Motor neuron (in vitro differentiated cells): ENCODE results near the gene DARS1. TPM values are rescaled to one million over a fixed set of nuclear protein-coding genes. Genes with fewer than 3 reads are reported as not detected.

Experiments
- ATAC-seq, 8 experiments: fragments of 200-7000 bp; cut with Tn5 transposase; replicated peaks in 6 of 8; 2 replicates each; pipeline ENCODE4 v1.8.0; 2021; ENCODE audit warnings: mild to moderate bottlenecking in 8 of 8, moderate library complexity in 8 of 8
- H3K27ac ChIP-seq, 2 donors: fragments of 250-450 bp; sonication (Bioruptor Pico); 2 replicates each; pipeline ENCODE4 v1.9.0; 2021; ENCODE audit warnings: antibody characterized with exemption in 2 of 2, mild to moderate bottlenecking in 2 of 2, moderate library complexity in 1 of 2
- H3K4me1 ChIP-seq, 2 donors: fragments of 250-450 bp; sonication (Bioruptor Pico); replicated peaks in 1 of 2; 2 replicates each; pipeline ENCODE4 v1.6.1; 2021; ENCODE audit warnings: antibody characterized with exemption in 2 of 2, mild to moderate bottlenecking in 2 of 2, moderate library complexity in 1 of 2
- H3K4me3 ChIP-seq, 5 donors: fragments of 250-450 bp; sonication (Bioruptor Pico); 2 replicates each; pipeline ENCODE4 v1.9.0; 2021; ENCODE audit warnings: antibody characterized with exemption in 5 of 5, mild to moderate bottlenecking in 5 of 5, moderate library complexity in 4 of 5
- WGBS, 10 experiments: fragments of 450-650 bp; shearing (Covaris generic); methylation state at CpG; one replicate each; pipeline ENCODE4 v1.0.0; 2022; 5-methylcytosine and 5-hydroxymethylcytosine counted together
- in situ Hi-C, 9 experiments: fragments of 400-800 bp; cut with MboI; loops; one replicate each; pipeline ENCODE4 v1.15.0; 2021; ENCODE audit warnings: low sequenced_read_pairs in 9 of 9, low pct_unique_long_range_greater_than_20kb in 2 of 9; ENCODE audit not compliant: unreplicated experiment in 9 of 9
- total RNA-seq, 8 experiments: library from RNA; unstranded; fragments of 300-600 nt; gene quantifications; 2 replicates each; pipeline versions ENCODE4 v1.2.3 to v1.2.4, GENCODE V29; 2022

Gene DARS1
- total RNA-seq, 8 experiments from 2014 or later = 55.2 to 83.2 (median 63.1) TPM

DNA sequence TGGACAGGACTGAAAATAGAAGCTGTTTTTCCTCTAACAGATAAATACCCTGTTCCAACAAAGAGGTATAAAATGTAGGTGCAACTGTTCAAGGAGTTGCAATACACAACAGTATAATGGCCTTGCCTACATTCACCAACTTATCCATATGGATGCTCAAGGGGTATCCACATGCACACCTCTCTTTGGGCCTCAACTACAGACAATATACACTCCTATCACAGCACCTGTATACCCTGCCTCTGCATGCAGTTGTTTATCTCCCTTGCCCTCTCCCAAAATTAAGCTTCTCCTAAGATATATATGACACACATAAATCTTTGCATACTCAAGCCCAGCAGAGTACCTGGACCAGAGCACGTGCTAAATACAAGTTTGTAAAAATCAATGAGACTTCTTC lies 37.3 kb downstream of the DARS1 start:
- in situ Hi-C loops = no loop called here
- Histone ChIP-seq H3K4me3 (no peak overlapping the region), H3K27ac (no peak overlapping the region), H3K4me1 (peaks cover 0 to 15% of the 10 kb centered on the region in 2 donors)
- ATAC-seq = no peak
- WGBS, 10 experiments = 100% methylated on average over 1 of the region's 1 CpG; no CpG with 5 or more reads in 7 of the 10 experiments

DNA sequence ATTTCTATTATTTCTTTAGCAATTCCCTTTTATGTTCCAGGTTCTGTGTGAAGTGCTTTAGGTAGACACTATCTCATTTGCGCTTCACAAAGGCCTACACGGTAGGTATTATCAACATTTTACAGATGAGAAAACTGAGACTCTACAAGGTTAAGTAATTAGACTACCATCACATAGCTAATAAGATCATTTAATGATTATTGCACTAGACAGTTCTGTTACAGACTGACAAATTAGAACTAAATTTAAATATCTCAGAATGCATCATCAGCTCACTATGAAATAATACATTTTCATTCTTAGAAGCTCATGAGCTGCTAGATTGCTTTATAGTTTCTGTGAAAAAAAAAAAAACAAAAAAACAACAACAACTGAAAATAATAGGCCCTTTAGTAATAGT lies 37.9 kb downstream of the DARS1 start:
- no peak overlapping the region for H3K4me3 ChIP-seq
- H3K4me1 ChIP-seq = peaks cover 0 to 15% of the 10 kb centered on the region in 2 donors
- ATAC-seq = no peak
- WGBS, 10 experiments = 86 to 100% (median 96%) methylated on average over 1 to 2 of the region's 2 CpGs; no CpG with 5 or more reads in 2 of the 10 experiments
- H3K27ac ChIP-seq = no peak overlapping the region
- in situ Hi-C loops = no loop called here

DNA sequence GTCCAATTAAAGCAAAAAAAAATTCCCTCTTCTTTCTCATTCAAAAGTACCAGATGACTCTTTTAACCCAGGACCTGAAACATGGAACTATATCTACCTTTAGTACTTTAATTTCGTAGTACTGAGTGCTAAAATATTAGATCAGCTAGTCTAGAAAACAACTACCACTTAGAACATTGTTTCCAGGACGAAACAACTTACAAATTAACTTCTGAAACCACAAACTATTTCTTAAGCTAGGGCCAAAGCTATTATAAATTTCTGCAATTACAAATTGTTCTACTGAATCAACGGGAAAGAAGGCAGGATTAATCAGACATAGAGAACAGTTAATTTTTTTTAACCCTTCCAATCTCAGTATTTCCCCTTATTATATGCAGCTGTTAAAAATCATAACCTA lies 39.9 kb downstream of the DARS1 start:
- in situ Hi-C loops = no loop called here
- WGBS, 10 experiments = 19 to 97% (median 81%) methylated on average over 1 to 3 of the region's 3 CpGs
- no peak overlapping the region for H3K4me3 ChIP-seq
- peaks cover 0 to 15% of the 10 kb centered on the region in 2 donors for H3K4me1 ChIP-seq
- ATAC-seq = no peak
- H3K27ac ChIP-seq = no peak overlapping the region

DNA sequence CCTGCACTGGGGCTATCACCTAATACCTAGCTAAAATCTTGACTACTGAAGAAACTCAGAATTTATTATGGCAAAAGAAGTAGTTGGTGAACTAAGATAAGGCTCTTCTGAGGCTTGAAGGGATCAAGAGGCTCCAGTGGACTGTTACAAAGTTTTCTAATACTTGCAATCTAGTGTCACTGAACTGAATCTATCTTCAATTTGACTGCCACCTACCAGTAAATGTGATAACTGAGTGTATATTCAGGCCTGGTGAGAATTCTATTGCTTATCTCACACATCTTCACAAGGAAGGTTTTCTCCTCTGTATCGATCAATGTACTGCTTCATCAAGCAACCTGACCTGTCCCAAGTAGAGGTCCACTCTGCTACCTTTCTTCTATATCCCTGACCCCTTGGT lies 40.8 kb downstream of the DARS1 start:
- Histone ChIP-seq H3K4me1 (peaks cover 0 to 7% of the 10 kb centered on the region in 2 donors), H3K4me3 (no peak overlapping the region), H3K27ac (no peak overlapping the region)
- in situ Hi-C loops = no loop called here
- 100% methylated on average over 1 of the region's 1 CpG; no CpG with 5 or more reads in 7 of the 10 experiments for WGBS, 10 experiments
- ATAC-seq = no peak

DNA sequence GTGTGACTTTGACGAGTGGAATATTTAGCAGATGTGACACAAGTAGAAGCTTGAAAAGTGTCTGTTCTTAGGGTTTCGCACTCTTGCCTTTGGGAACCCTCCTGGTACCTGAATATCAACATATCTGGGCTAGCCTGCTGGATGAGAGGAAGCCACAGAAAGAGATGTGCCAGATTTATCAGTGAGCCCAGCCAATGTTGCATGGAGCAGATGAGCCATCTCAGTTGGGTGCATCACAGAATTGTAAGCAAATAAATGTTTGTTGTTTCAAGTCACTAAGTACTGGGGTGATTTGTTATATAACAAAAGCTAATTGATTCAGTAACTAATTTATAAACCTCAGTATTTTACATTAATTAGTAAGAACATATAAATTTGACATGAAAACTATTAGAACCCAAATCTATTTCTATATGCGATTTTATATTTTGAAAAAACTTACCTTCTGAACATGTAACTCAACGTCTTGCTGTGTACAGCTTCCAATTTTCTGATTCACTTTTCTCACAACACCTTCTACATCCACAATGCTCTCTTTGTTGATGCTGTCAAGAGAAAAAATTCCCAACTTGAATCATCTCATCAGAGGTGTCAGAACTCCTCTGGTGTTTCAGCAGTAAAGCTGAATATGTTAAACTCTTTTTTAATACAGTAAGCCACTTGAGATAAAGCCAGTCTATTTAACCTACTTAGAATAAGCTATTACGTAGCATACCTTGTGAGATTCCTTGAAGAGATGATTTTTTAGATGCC lies 42.3 kb downstream of the DARS1 start:
- Histone ChIP-seq H3K4me3 (no peak overlapping the region), H3K27ac (no peak overlapping the region), H3K4me1 (peaks cover 0 to 2% of the 10 kb centered on the region in 2 donors)
- ATAC-seq = no peak
- in situ Hi-C loops = no loop called here
- WGBS, 10 experiments = 85 to 100% (median 97%) methylated on average over 2 to 5 of the region's 5 CpGs

DNA sequence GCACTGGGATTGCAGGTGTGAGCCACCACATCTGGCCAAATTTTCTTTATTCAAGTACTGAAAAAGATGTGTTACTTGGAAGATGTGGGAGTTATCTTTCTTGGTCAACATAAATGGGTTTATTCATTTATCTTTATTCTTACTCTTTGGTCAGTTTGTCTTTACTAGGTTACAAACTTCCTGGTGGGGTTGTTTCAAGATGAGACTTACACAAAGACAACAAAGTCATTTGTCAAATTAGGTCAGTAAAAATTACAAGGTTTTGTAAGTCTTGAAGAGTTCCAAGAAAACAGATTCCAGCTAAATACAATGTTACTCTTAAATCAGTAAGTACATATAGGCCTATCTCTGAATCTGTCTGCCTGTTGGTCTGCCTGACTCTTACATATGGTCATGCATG lies 48.9 kb downstream of the DARS1 start:
- in situ Hi-C loops = no loop called here
- no peak overlapping the region for H3K4me3 ChIP-seq
- no peak for ATAC-seq

DNA sequence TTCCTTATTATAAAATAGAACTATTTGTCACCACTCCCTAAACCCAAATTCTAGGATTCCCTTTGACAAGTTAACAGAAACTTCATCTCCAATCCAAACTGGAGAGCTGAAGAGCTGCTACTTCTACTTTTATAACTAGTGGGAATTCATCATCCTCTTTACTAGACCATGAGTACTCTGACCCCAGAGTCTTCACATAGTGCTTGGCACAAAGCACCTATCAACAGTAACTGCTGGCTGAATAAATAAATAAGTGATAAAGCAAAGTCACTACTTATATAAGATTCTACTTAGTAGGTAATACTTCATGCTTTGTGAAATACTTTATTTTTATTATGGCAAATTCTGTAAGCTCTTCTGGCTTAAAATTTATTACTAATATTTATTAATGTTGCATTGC lies 49.5 kb downstream of the DARS1 start:
- in situ Hi-C loops = no loop called here
- ATAC-seq = no peak
- Histone ChIP-seq H3K4me1 (no peaks in the 10 kb centered on the region), H3K4me3 (no peak overlapping the region), H3K27ac (no peak overlapping the region)

More for the DNA sequence above, 48.9 kb downstream of the DARS1 start:
- no peaks in the 10 kb centered on the region for H3K4me1 ChIP-seq
- H3K27ac ChIP-seq = no peak overlapping the region

DNA sequence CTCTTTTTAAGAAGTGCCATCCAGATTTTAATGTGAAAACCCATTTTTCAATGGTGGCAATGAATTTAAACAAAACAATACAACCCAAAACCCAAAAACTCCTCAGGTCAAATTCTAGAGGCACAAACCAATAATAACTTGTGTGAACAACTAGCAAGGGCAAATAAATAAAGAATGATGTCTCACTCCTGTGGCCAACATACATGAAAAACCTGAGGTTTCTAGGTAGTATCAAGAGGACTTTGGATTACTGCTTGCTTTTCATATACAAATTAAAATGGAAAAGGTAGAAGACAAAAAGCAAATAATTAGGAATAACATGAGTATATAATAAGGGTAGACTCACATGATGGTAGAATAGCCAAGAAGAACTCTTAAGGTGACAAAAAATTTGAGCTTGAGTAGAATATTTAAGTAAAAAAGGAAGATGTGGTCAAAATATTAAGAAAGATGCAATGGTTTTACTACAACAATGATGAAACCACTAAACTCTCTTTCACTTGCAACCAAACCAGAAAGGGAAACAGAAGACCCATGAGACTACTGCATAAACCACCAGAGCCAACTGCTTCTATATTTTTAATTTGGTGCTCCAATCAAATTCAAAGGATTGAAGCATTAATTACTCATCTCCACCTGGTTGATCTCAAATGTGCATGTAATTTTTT lies 53.5 kb downstream of the DARS1 start:
- Histone ChIP-seq H3K4me1 (no peaks in the 10 kb centered on the region), H3K4me3 (no peak overlapping the region), H3K27ac (no peak overlapping the region)
- in situ Hi-C loops = no loop called here
- no peak for ATAC-seq

DNA sequence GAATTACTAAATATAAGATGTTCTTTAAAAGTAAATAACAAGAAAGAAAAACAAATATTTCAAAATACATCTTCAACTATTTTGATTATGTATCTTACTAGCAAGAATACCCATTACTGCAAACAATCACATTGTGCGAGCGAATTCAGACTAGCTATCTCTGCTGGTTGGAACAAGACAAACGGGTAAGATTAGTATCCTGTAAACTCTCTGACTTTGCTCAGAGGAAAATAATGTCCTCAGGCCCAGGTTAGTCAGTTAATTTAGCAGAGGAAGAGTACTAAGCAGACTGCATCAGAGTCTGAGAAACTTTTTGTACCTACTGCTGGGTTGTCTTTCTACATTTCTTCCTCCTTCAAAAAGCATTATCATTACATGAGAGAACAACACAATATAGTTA lies 58.8 kb downstream of the DARS1 start:
- no peak for ATAC-seq
- 82 to 100% (median 96%) methylated on average over 1 to 3 of the region's 3 CpGs; no CpG with 5 or more reads in 1 of the 10 experiments for WGBS, 10 experiments
- in situ Hi-C loops = no loop called here

DNA sequence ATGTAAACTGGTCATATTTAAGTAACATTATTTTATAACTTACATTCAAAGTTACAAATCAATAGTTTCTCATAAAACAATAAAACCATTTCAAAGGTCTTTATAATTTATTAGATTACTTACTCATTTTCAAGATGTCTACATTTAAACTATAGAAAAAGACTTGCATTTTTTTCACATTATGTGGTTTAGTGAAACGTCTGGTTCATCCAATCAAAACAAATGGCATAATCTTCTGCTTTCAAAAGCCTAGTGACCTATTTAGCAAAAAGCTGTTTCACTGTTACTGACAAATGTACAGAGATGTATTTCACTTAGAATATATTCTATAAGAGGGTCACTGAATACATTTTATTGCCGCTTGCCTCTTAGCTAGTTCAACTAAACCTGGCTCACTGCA lies 59.9 kb downstream of the DARS1 start:
- no peak for ATAC-seq
- WGBS, 10 experiments = 14 to 100% (median 83%) methylated on average over 1 to 2 of the region's 2 CpGs; no CpG with 5 or more reads in 1 of the 10 experiments

More for the DNA sequence above, 58.8 kb downstream of the DARS1 start:
- H3K4me1 ChIP-seq = no peaks in the 10 kb centered on the region
- H3K4me3 ChIP-seq = no peak overlapping the region
- no peak overlapping the region for H3K27ac ChIP-seq

DNA sequence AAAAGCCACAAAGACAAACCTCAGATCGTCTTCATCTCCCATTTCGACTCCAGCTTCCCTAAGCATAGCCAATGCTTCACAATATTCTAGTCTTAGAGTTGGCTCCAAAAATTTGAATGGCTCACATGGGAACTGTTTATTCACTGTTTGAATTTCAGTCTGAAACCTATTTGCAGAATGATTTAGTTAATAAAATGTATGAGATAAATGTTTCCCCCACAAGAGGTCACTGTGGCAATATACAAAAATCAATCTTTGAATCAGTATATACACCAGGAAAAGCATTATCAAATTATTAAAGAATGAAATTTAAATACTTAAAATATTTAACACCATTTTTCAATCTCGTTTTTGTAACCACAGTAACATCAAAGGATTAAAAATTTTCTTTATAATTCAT lies 69.2 kb downstream of the DARS1 start:
- H3K4me1 ChIP-seq = no peaks in the 10 kb centered on the region
- WGBS, 10 experiments = 0 to 75% (median 58%) methylated on average over 1 to 3 of the region's 3 CpGs; no CpG with 5 or more reads in 2 of the 10 experiments
- no peak overlapping the region for H3K4me3 ChIP-seq
- H3K27ac ChIP-seq = no peak overlapping the region
- in situ Hi-C loops = loop anchor here (5.0 to 25.0 kb wide), 6 partner anchors 459 to 1921 kb away; no protein-coding TSS in a partner anchor
- peak in 3 of 8 experiments; percentile 31 to 68 (median 49) for ATAC-seq

More for the DNA sequence above, 59.9 kb downstream of the DARS1 start:
- no peaks in the 10 kb centered on the region for H3K4me1 ChIP-seq
- no peak overlapping the region for H3K4me3 ChIP-seq
- no peak overlapping the region for H3K27ac ChIP-seq
- in situ Hi-C loops = no loop called here

DNA sequence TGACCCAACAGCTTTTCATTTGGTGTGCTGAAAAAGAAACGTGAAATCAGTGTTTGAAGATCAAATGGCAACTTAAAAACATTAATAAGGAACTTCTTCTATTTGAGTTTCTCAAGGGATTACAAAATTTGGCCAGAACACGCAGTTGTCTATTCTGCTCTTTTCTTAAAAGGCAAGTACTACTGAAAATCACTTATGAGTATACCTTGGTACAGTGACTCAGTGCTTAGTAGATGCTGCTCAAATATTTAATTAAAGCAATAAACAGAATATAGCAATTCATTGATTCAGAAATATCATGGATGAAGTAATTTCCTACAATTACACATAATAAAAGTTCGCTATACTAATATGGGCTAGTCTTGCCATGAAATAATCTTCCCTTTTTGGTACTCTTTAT lies 70.9 kb downstream of the DARS1 start:
- in situ Hi-C loops = loop anchor here in 8 of 9 experiments (10.0 to 25.0 kb wide), 5 partner anchors 460 to 1923 kb away; no protein-coding TSS in a partner anchor
- Histone ChIP-seq H3K4me1 (no peaks in the 10 kb centered on the region), H3K4me3 (no peak overlapping the region), H3K27ac (no peak overlapping the region)
- no peak for ATAC-seq
- 17 to 100% (median 86%) methylated on average over 1 to 3 of the region's 3 CpGs for WGBS, 10 experiments

DNA sequence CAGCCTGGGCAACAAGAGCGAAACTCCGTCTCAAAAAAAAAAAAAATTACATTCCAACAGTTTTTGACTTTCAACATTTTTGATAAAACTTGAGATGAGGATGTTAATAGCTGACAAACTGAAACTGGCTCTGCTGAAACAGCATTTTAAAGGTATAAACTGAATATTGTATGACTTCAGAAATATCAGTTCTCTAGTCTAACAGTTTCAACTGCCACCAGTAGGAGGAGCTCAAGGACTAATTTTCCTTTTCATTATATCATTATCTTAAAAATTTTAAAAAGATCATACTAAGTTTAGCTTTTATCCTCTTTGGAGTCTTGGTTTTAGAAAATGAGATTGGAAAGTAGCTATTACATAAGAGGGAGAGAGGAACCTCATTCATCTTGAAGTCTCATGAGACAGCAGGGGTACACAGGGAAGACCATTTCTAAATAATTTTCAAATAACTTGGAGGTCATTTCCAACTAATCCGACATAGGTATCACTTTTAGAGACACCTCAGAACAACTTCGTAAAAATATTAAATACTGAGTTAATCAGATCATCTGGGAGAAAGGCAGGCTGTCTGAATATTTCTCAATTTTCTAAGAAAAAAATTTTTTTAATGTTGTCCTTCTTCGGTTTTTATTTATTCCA lies 71.6 kb downstream of the DARS1 start:
- Histone ChIP-seq H3K4me1 (no peaks in the 10 kb centered on the region), H3K27ac (no peak overlapping the region), H3K4me3 (no peak overlapping the region)
- in situ Hi-C loops = loop anchor here in 8 of 9 experiments (10.0 to 25.0 kb wide), 5 partner anchors 461 to 1923 kb away; no protein-coding TSS in a partner anchor
- WGBS, 10 experiments = 51 to 85% (median 70%) methylated on average over 2 to 5 of the region's 5 CpGs; no CpG with 5 or more reads in 2 of the 10 experiments
- ATAC-seq = peak in 2 of 8 experiments; percentile 29 to 53
